ENCODE results near the gene PRSS36.

GRCh38 chr16:31181102-31181830, 31.4 kb upstream of the PRSS36 start:
- TF ChIP-seq POLR2AphosphoS5 (IDR thresholded peaks at IDR 0.05; ENCODE audit: borderline replicate concordance, low read depth, low read length): no peak
- no peak for TF ChIP-seq EZH2 (IDR thresholded peaks at IDR 0.05)
